H9 (cell line): ENCODE data around the gene PES1. TPM values are rescaled to one million over a fixed set of nuclear protein-coding genes. Genes with fewer than 3 reads are reported as not detected.

Experiments
- DNase-seq: peaks from one replicate; pipeline ENCODE4 v3.0.0-alpha.2; 2017
- H2AFZ ChIP-seq: one replicate; pipeline ENCODE4 v1.6.1; 2013; ENCODE audit warnings: mild to moderate bottlenecking, low read length, control low read depth, moderate library complexity
- H2AK5ac ChIP-seq: 2 replicates; pipeline ENCODE4 v1.6.1; 2013; ENCODE audit warnings: low read length, control low read depth, mixed read lengths; ENCODE audit not compliant: insufficient read length
- H2BK120ac ChIP-seq: one replicate; pipeline ENCODE4 v1.6.1; 2013; ENCODE audit warnings: low read depth, mild to moderate bottlenecking, low read length, control low read depth, inconsistent platforms; ENCODE audit not compliant: poor library complexity, severe bottlenecking
- H2BK12ac ChIP-seq: 2 replicates; pipeline ENCODE4 v1.6.1; 2013; ENCODE audit warnings: low read length, control low read depth, mixed read lengths, low read depth; ENCODE audit not compliant: insufficient read length
- H2BK15ac ChIP-seq: 2 replicates; pipeline ENCODE4 v1.6.1; 2013; ENCODE audit warnings: low read depth, low read length, control low read depth
- H2BK20ac ChIP-seq: one replicate; pipeline ENCODE4 v1.6.1; 2013; ENCODE audit warnings: low read depth, mild to moderate bottlenecking, low read length, control low read depth, inconsistent platforms; ENCODE audit not compliant: poor library complexity, severe bottlenecking
- H2BK5ac ChIP-seq: 2 replicates; pipeline ENCODE4 v1.6.1; 2013; ENCODE audit warnings: low read length, control low read depth, mixed read lengths; ENCODE audit not compliant: insufficient read length
- H3K14ac ChIP-seq: 2 replicates; pipeline ENCODE4 v1.6.1; 2013; ENCODE audit warnings: low read length, control low read depth; ENCODE audit not compliant: insufficient read depth
- H3K18ac ChIP-seq: 2 replicates; pipeline ENCODE4 v1.6.1; 2013; ENCODE audit warnings: low read depth, mild to moderate bottlenecking, mixed read lengths, low read length, control low read depth; ENCODE audit not compliant: insufficient read length
- H3K23ac ChIP-seq: 2 replicates; pipeline ENCODE4 v1.6.1; 2013; ENCODE audit warnings: low read length, control low read depth, mixed read lengths, low read depth; ENCODE audit not compliant: insufficient read length
- H3K23me2 ChIP-seq: 2 replicates; pipeline ENCODE4 v1.6.1; 2013; ENCODE audit warnings: low read depth, mild to moderate bottlenecking, mixed read lengths, low read length, control low read depth; ENCODE audit not compliant: insufficient read length, poor library complexity, severe bottlenecking
- H3K27ac ChIP-seq: 2 replicates; pipeline ENCODE4 v1.5.1; 2013; ENCODE audit warnings: low read length, control low read depth, mixed read lengths, low read depth; ENCODE audit not compliant: insufficient read length
- H3K27me3 ChIP-seq: 2 replicates; pipeline ENCODE4 v1.6.1; 2013; ENCODE audit warnings: low read length, control low read depth, inconsistent platforms; ENCODE audit not compliant: insufficient read depth
- H3K4ac ChIP-seq: 2 replicates; pipeline ENCODE4 v1.6.1; 2013; ENCODE audit warnings: low read depth, mild to moderate bottlenecking, control low read depth, inconsistent platforms, low read length, moderate library complexity
- H3K4me1 ChIP-seq: 2 replicates; pipeline ENCODE4 v1.6.1; 2013; ENCODE audit warnings: low read length, control low read depth, inconsistent platforms; ENCODE audit not compliant: insufficient read depth
- H3K4me2 ChIP-seq: 2 replicates; pipeline ENCODE4 v1.6.1; 2013; ENCODE audit warnings: low read length, control low read depth, mixed read lengths; ENCODE audit not compliant: insufficient read length, insufficient read depth
- H3K56ac ChIP-seq: 2 replicates; pipeline ENCODE4 v1.6.1; 2013; ENCODE audit warnings: low read depth, mild to moderate bottlenecking, mixed read lengths, low read length, control low read depth; ENCODE audit not compliant: insufficient read length
- H3K79me1 ChIP-seq: 2 replicates; pipeline ENCODE4 v1.6.1; 2013; ENCODE audit warnings: low read depth, mild to moderate bottlenecking, moderate library complexity, low read length, control low read depth, inconsistent platforms; ENCODE audit not compliant: insufficient read depth, poor library complexity, severe bottlenecking
- H3K79me2 ChIP-seq: 2 replicates; pipeline ENCODE4 v1.6.1; 2013; ENCODE audit warnings: low read length, control low read depth, inconsistent platforms; ENCODE audit not compliant: insufficient read depth
- H3K9ac ChIP-seq: 2 replicates; pipeline ENCODE4 v1.6.1; 2013; ENCODE audit warnings: low read length, control low read depth, mixed read lengths; ENCODE audit not compliant: insufficient read length; ENCODE audit errors: extremely low read depth
- H3K9me3 ChIP-seq: one replicate; pipeline ENCODE4 v1.6.1; 2013; ENCODE audit warnings: low read depth, low read length, inconsistent platforms; ENCODE audit not compliant: control insufficient read depth
- H3T11ph ChIP-seq: one replicate; pipeline ENCODE4 v1.6.1; 2013; ENCODE audit warnings: mild to moderate bottlenecking, low read length, control low read depth, inconsistent platforms
- H4K20me1 ChIP-seq: one replicate; pipeline ENCODE4 v1.6.1; 2013; ENCODE audit not compliant: control insufficient read depth, insufficient read length, insufficient read depth
- H4K5ac ChIP-seq: 2 replicates; pipeline ENCODE4 v1.6.1; 2013; ENCODE audit warnings: low read depth, mild to moderate bottlenecking, mixed read lengths, low read length, control low read depth; ENCODE audit not compliant: insufficient read length
- H4K8ac ChIP-seq: replicated peaks from 2 replicates; pipeline ENCODE4 v1.6.1; 2013; ENCODE audit warnings: low read length, control low read depth, mixed read lengths, low read depth; ENCODE audit not compliant: insufficient read length
- H4K91ac ChIP-seq: 2 replicates; pipeline ENCODE4 v1.6.1; 2013; ENCODE audit warnings: low read depth, mild to moderate bottlenecking, moderate library complexity, mixed read lengths, low read length, control low read depth; ENCODE audit not compliant: insufficient read length
- H3K27ac Mint-ChIP-seq, 3 experiments: 2 replicates in 2 of 3; 3 replicates in 1 of 3; pipeline ENCODE4 v1.8.0; 2020 to 2021; ENCODE audit warnings: mixed read lengths in 3 of 3, mild to moderate bottlenecking in 1 of 3, moderate library complexity in 1 of 3
- H3K27me3 Mint-ChIP-seq: 2 replicates; pipeline ENCODE4 v1.8.0; 2021; ENCODE audit warnings: low read depth, mild to moderate bottlenecking, moderate library complexity, mixed read lengths
- H3K36me3 Mint-ChIP-seq, 3 experiments: 2 replicates in 2 of 3; 3 replicates in 1 of 3; pipeline ENCODE4 v1.8.0; 2020 to 2021; ENCODE audit warnings: low read depth in 3 of 3, mixed read lengths in 3 of 3; ENCODE audit not compliant: insufficient read depth in 1 of 3
- H3K4me1 Mint-ChIP-seq, 2 experiments: 2 replicates each; pipeline ENCODE4 v1.8.0; 2020; ENCODE audit warnings: mixed read lengths in 2 of 2
- H3K4me3 Mint-ChIP-seq, 2 experiments: 2 replicates in 1 of 2; 3 replicates in 1 of 2; pipeline ENCODE4 v1.8.0; 2020 to 2021; ENCODE audit warnings: mild to moderate bottlenecking in 2 of 2, mixed read lengths in 2 of 2, moderate library complexity in 1 of 2
- H3K9me3 Mint-ChIP-seq, 2 experiments: 2 replicates in 1 of 2; 3 replicates in 1 of 2; pipeline ENCODE4 v1.8.0; 2020; ENCODE audit warnings: mild to moderate bottlenecking in 2 of 2, mixed read lengths in 2 of 2, moderate library complexity in 1 of 2
- WGBS: extraction: QIAGEN DNeasy Blood & Tissue Kit; methylation state at CpG from one replicate; pipeline ENCODE4 v1.1.7; 2013; ENCODE audit warnings: missing lambda C conversion rate, low lambda C conversion rate, mixed read lengths; ENCODE audit not compliant: insufficient read length; ENCODE audit errors: extremely low coverage; 5-methylcytosine and 5-hydroxymethylcytosine counted together
- total RNA-seq: library from RNA; stranded (reverse); gene quantifications from 2 replicates; pipeline ENCODE4 v1.2.1, GENCODE V29; 2021
- TF ChIP-seq, protein P1 (sequence below): fragments of 200-600 bp; sonication (generic); conservative IDR thresholded peaks from 3 replicates; pipeline ENCODE4 v1.8.0; 2021; ENCODE audit warnings: antibody characterized with exemption, mild to moderate bottlenecking

PES1 gene
- total RNA-seq, 1 experiment from 2014 or later = 133 TPM

DNA sequence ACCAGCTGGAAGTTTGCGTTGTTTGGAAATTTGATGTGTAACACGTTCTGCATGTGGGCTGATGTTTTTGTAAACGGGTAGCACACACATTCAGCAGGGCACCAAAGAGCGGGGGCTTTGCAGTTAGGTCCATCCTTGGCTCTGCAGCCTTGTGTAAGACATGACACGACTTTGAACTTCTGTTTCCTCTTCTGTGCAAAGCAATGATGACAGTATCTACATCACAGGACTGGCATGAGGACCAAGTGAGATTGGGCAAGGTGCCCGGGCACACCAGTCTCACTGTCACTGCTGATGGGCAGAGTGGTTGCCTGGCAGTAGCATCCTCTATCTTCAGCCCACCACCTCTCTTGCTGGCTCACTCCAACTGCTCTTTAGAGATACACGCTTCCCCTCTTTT, 18.6 kb upstream of the PES1 start:
- H4K5ac ChIP-seq = no peak overlapping the region
- Mint-ChIP-seq H3K27me3 (no peaks in the 10 kb centered on the region), H3K4me3 (no peak overlapping the region)

More for the DNA sequence above, 18.6 kb upstream of the PES1 start:
- Histone ChIP-seq H2AFZ (no peak overlapping the region), H3K9ac (no peak overlapping the region), H3K4ac (no peak overlapping the region), H4K8ac (no peak overlapping the region), H3K23ac (no peak overlapping the region), H3K4me2 (no peak overlapping the region), H3T11ph (no peak overlapping the region), H2BK5ac (no peak overlapping the region), H2BK12ac (no peak overlapping the region), H3K9me3 (no peaks in the 10 kb centered on the region), H3K14ac (no peak overlapping the region), H2BK15ac (no peak overlapping the region), H3K56ac (no peak overlapping the region), H2BK120ac (no peak overlapping the region), H3K4me1 (0 out of 2 replicates have a peak, but pooled peaks cover 6% of the 10 kb centered on the region), H3K79me2 (no peaks in the 10 kb centered on the region), H3K18ac (no peak overlapping the region), H2BK20ac (no peak overlapping the region), H3K79me1 (peaks cover 4% of the 10 kb centered on the region), H3K27me3 (no peaks in the 10 kb centered on the region), H3K27ac (no peak overlapping the region), H2AK5ac (no peak overlapping the region), H4K91ac (no peak overlapping the region), H4K20me1 (no peaks in the 10 kb centered on the region), H3K23me2 (peaks cover 6% of the 10 kb centered on the region)
- no CpG with 5 or more reads among the region's 7 CpGs for WGBS
- DNase-seq = no peak
- Mint-ChIP-seq H3K4me1 (peaks cover 36 to 38% of the 10 kb centered on the region in 2 experiments), H3K9me3 (no peaks in the 10 kb centered on the region), H3K36me3 (peaks cover 27 to 58% (median 48%) of the 10 kb centered on the region in 3 experiments; a peak in 6 of 7 replicates), H3K27ac (no peak overlapping the region; a peak in 1 of 7 replicates)
- TF ChIP-seq, protein P1, sequence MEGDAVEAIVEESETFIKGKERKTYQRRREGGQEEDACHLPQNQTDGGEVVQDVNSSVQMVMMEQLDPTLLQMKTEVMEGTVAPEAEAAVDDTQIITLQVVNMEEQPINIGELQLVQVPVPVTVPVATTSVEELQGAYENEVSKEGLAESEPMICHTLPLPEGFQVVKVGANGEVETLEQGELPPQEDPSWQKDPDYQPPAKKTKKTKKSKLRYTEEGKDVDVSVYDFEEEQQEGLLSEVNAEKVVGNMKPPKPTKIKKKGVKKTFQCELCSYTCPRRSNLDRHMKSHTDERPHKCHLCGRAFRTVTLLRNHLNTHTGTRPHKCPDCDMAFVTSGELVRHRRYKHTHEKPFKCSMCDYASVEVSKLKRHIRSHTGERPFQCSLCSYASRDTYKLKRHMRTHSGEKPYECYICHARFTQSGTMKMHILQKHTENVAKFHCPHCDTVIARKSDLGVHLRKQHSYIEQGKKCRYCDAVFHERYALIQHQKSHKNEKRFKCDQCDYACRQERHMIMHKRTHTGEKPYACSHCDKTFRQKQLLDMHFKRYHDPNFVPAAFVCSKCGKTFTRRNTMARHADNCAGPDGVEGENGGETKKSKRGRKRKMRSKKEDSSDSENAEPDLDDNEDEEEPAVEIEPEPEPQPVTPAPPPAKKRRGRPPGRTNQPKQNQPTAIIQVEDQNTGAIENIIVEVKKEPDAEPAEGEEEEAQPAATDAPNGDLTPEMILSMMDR = no peak
